OCI-LY1 (cell line): Measurements from ENCODE around the gene DDR2.

Experiments
- EZH2 ChIP-seq: fragments of 200-600 bp; sonication (generic), shearing (Covaris generic); IDR thresholded peaks from 2 replicates; pipeline ENCODE4 v1.8.0; 2017; ENCODE audit warnings: borderline replicate concordance, mixed run types, mild to moderate bottlenecking, antibody characterized with exemption, low read length, moderate library complexity, mixed read lengths
- TF ChIP-seq, protein P1 (sequence below): fragments of 200-600 bp; sonication (generic), shearing (Covaris generic); IDR thresholded peaks from 2 replicates; pipeline ENCODE4 v1.5.1; 2017; ENCODE audit warnings: mild to moderate bottlenecking, antibody characterized with exemption, low read length, moderate library complexity, mixed read lengths

DNA sequence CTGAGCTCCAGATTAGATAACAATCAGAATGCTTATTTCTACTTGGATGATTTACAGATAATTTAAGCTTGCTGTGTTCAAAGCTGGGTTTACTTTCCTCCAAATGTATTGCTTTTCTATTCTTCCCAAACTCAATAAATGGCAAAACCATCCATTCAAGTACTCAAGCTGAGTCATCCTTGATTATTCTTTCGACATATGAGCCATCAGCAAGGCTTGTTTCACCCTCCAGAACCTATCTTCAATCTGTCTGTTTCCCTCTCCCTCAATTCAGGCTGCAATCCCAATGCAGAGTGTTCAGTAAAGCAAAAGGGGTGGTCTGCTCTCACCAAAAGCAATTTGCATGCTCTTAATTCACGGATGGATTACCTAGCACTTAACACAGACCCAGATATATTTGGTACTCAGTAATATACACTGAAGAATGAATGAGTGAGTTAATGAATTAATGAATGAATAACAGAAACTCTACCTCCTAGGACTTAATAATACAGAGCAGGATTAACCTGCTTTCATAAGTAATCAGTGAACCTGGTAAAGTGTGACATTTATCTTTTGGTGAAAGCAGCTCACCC is 41.9 kb downstream of the DDR2 start:
- TF ChIP-seq, protein P1, sequence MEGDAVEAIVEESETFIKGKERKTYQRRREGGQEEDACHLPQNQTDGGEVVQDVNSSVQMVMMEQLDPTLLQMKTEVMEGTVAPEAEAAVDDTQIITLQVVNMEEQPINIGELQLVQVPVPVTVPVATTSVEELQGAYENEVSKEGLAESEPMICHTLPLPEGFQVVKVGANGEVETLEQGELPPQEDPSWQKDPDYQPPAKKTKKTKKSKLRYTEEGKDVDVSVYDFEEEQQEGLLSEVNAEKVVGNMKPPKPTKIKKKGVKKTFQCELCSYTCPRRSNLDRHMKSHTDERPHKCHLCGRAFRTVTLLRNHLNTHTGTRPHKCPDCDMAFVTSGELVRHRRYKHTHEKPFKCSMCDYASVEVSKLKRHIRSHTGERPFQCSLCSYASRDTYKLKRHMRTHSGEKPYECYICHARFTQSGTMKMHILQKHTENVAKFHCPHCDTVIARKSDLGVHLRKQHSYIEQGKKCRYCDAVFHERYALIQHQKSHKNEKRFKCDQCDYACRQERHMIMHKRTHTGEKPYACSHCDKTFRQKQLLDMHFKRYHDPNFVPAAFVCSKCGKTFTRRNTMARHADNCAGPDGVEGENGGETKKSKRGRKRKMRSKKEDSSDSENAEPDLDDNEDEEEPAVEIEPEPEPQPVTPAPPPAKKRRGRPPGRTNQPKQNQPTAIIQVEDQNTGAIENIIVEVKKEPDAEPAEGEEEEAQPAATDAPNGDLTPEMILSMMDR, result no peak
- TF ChIP-seq EZH2, result no peak
